ENCODE measurements around the gene HMGB1. TPM values are rescaled to one million over a fixed set of nuclear protein-coding genes. Genes with fewer than 3 reads are reported as not detected.
"Not testable (repeated sequence)": the region's sequence is repeated elsewhere in the genome, so short reads cannot be mapped to it uniquely, and the experiment has no call there.

The HMGB1 gene
- polyA plus RNA-seq, 1 donor: 968 TPM

DNA sequence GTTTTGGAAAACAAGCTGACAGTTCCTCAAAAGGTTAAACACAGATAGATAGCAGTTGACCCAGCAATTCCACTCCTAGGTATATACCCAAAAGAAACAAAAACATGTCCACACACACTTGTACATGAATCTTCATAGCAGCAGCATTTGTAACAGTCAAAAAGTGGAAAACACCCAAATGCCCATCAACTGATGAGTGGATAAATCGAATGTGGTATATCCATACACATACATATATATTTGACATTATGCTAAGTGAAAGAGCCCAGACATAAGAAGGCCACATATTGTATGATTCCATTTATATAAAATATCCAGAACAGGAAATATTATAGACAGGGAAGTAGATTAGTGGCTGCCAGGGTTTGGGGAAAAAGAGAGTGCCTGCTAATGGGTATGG lies 7.9 kb upstream of the HMGB1 start:
- DNase-seq: no peak

DNA sequence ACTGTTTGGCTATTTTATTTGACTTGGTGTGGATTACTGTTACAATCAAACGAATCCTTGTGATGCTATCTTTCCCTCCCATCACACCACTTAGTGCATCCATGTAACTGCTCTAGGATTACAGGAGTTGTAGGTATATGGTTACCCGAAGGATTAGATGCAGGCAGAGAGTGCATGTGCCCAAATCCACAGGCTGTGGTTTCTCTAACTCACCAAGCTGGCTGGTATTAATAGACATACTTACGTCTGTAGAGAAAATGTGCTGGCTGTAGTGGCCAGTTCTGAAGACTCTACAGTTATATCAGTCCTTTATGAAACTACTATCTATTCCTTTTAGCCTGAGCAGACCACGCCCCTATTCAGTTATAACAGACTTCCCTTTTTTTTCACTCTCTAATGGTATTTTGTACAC lies 1.1 kb upstream of the HMGB1 start:
- DNase-seq: no peak

DNA sequence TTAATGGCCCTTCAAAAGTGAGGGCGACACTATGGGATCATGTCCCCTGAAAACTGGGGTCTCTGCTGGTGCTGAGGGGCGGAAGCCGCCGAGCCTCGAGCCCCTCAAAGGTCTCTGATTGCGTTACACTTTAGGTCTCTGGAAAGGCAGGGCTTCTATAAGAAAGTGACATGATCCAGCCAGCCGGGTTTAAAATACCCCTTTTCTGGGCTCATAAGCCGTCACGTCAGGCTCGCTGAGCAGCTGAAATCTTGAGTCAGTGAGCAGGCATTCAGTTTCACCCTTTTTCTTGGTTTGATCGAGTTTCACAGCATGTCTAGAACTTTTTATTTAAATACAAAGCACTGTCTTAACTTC lies 600 bp upstream of the HMGB1 start:
- DNase-seq: peak; percentile 25

DNA sequence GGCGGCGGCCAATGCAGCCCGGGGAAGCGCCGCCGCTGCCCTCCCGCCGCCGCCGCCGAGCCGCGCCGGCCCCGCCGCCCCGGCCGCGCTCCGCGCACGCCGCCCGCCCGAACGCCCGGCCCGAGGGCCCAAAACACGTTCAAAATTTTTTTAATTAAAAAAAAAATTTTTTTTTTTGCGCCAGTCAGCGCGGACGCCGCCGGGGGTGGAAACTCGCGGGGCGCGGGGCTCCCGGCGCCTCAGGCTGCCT lies 468 bp downstream of the HMGB1 start:
- no peak for DNase-seq

DNA sequence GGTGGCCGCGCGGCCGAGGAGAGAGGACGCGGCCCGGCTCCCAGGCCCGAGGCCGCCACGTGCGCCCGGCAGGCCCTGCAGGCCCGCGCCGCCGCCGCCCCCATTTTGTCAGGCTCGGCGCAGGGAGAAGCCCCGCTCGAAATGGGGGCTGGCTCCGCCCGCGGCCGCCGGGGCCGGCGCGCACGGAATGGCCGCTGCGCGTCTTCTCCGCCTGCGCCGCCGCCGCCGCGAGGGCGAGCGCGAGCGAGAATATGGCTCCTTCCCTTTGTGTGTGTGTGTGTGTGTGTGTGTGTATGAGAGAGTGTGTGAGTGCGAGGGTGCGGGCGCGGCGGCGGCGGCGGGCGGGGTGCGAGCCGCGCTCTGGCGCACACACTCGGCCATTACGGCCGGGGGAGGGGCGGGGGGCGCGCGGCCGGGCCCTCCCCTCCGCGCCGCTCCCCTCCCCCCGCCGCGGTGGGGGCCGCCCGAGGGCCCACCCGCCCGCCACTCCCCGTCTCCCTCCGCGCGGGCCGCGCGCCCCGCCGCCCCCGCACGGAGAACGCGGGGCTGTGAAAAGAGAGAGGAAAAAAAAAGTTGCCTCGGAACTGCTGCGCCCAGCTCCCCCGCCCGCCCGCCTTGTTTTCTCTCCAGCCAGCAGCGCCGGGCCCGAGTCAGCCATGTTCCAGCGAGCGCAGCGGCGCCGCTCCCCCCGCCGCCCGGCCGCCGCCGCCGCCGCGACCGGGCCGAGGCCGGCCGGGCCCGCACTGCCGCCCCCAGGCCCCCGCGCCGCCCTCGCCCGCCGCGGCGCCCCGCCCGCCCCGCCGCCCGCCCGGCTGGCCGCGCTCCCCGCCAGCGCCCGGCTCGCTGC lies 1.0 kb downstream of the HMGB1 start:
- peak; percentile 80 for DNase-seq

DNA sequence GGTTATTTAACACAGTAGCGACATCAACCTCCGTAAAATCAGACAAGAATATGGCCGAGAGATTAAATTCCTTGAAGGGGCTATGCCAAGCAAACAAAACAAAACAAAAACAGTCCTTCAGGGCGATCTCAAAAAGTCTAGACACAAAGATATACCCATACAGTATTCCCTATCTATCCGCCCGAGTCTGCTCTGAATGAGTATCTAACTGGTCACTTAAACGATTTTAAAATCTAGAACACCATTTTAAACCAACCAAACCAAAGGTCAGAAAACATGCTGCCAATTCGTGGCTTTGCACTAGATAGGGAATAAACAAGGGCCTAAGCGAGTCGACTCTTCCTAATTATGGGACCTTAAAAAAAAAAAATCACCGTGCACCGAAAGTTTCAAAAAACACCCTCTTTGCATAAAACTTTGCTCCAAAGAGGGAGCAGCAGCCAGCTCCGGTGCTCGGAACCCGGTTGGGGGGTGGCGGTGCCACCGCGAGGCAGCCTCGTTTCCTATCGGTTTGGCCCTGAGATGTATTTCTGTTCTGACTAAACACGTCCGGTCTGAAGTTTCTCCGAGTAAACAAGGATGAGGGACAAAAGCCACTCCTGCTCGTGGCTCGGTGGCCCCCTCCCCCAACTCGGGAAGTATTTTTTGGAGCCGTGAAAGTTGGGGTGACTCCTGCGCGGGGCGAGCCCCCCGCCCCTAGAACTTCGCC lies 1.8 kb downstream of the HMGB1 start:
- DNase-seq: peak; percentile 53

DNA sequence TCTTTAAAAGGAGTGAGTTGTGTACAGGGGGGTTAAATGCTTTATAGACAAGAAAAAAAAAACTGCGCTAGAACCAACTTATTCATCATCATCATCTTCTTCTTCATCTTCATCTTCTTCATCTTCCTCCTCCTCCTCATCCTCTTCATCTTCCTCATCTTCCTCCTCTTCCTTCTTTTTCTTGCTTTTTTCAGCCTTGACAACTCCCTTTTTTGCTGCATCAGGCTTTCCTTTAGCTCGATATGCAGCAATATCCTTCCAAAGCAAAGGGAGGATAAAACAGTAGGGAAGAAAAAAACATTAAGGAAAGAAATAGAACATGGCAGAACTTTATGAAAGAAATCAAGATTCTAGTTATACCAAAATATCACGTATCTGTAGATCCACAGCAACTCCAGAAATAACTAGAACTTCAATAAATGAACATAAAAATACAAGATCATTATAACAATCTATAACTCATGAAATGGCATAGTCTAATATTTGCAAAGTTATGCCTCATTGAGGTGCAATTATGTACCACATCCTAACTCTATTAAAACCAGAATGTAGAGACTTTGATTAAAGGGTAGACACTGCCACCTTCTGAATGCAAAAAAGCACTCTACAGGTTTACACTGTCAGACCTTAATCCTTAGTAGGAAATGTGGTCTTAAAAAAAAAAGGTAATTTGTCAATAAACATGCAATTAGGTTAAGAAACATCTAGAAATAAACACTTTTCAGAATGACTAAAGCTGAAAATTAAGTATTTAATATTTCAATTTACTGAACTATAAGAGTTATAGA lies 4.3 kb downstream of the HMGB1 start:
- peak; percentile 32 for DNase-seq

DNA sequence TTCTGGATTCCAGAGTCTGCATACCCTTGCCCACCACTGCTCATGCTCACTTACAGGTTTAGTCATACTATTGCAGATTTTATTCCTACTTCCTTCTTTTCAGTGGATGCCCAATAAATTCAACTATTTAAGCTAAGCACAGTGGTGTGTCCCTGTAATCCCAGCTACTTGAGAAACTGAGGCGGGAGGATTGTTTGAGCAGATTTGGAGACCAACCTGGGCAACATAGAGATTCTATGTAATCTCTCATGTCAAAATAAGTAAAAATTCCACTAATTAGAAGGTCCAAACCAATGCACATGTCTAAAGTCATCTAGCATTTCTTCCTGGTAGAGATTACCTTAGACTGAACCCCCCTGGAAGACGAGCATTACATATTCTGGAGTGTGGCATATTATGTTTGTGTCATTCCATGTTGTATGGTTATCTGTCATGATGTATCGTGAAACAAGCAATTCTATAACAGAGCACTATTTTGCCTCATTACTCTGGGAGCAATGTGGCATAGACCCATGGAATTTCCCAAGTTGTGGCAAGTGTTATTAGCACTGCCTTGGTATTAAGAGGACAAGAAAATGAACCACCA lies 8.3 kb downstream of the HMGB1 start:
- DNase-seq: no peak

DNA sequence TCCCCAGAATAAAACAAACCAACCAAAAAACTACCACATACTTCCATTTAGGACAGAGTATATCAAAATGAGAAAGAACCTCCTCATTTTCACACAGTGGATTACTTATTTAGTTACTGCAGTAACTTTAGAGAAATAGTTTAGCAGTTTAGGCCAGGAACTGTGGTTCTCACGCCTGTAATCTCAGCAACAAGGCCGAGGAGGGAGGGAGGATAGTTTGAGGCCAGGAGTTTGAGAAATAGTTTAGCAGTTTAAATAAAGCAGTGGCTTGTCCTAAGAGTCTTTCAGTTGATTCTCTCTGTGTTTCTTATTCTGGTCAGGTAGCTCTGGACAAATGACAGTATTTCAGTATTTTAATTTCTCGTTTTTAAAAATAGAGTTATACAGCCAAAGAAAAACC lies 9.4 kb downstream of the HMGB1 start:
- no peak for DNase-seq

DNA sequence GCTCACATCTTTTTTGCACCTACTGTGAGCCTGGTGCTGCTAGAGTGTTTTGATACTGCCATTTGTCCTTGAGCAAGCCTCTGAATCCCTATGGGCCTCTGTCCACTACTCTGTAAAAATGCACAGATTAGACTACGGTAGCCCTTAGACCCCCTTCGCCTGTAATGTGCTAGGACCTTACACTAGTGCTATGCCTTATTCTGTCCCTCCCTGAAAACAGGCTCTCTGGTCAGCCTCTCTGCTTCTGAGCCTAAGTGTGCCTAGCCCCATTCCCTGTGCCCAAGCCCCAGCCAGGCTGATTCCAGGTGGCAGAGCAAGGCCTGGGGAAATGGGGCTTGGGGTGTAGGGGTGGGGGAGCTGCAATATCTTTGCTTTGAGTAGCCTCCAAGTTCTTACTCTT lies 10.7 kb downstream of the HMGB1 start:
- no peak for DNase-seq

DNA sequence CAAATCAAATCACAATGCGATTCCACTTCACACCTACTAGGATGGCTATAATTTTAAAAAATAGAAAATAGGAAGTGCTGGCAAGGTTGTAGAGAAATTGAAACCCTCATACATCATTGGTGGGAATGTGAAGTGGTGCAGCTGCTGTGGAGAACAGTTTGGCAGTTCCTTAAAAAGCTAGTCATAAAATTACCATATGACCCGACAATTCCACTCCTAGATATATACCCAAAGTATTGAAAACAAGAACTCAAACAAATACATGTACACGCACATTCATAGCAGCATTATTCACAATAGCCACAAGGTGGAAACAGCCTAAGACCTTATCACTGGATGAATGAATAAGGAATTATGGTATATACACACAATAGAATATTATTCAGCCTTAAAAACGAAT lies 12.0 kb downstream of the HMGB1 start:
- no peak for DNase-seq

DNA sequence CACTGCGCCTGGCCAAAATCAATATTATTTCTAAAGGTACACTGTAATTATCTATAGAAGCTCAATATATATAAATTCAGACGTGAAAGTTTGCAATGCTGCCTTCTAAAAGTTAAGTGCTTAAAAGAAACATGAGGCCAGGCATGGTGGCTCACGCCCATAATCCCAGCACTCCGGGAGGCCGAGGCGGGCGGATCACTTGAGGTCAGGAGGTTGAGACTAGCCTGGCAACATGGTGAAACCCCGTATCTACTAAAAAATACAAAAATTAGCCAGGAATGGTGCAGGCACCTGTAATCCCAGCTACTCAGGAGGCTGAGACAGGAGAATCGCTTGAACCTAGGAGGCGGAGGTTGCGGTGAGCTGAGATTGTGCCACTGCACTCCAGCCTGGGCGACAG lies 14.3 kb downstream of the HMGB1 start:
- not testable (repeated sequence) for DNase-seq

DNA sequence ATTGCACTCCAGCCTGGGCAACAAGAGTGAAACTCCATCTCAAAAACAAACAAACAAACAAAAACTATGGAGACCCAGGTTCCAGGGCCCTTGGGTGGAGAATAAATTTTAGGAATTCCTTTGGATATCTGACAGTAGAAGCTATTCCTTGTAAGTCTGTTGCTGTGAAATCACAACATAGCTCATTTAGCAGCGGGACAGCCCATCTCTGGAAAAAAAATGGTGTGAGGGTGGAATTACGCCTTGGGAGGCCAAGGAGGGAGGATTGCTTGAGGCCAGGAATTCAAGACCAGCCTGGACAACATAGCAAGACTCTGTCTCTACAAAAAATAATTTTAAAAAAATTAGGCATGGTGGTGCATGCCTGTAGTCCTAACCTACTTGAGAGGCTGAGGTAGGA lies 15.7 kb downstream of the HMGB1 start:
- DNase-seq: no peak

DNA sequence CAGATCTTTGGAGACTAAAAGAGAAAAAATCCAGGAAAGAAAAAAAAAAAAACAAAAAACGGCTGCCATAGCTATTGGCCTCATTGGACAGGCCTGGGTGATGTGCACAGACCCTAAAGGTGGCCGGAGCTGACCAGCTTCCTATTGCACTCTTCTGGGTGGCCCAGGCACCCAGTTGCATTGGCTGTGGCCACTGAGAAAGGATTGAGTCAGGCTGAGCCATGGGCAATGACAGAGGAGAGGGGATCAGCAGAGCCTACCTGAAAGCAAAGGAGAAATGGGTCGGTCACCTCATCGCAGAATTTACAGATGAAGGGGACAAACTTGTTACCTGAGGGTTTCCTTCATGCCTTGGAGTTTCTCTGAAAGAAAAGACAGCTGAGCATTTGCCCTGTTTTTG lies 17.3 kb downstream of the HMGB1 start:
- no peak for DNase-seq

DNA sequence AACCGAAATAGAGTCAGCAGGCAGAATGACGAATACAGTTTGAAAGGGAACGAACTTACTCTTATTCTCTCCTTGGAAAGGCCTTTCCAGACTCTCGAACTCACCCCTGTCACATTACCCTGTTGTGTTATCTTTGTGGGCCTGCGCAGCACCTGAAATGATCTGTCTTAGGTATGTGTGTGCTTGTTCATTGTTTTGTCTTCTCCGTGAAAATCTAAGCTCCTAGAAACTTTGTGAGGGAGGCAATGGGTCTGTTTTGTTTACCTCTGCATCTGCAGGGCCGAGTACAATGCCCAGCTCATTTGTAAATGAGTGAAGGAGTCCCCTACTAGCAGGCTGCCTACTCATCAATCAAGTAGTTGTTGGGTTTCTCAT lies 19.6 kb downstream of the HMGB1 start:
- no peak for DNase-seq

DNA sequence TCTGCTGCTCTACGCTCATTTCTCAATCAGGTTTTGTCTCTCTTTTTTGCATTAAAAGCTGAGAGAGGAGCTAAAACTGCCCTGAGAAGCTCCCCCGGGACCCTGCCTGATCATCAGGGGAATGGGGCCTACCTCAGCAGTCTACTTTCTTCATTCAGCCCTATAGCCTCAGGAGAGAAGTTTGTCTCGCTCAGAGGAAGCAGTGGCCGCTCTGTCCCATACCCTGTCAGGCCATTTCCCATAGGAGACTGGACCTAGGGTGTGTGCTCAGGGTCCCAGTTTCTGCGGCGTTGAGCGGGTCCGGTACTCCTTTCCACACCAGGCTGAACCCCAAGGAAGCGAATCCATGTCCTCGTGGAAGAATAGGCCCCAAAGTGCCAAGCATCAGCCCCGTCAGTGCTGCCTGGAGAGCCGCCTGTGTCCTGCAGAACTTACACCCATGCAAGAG lies 21.8 kb downstream of the HMGB1 start:
- DNase-seq: no peak

DNA sequence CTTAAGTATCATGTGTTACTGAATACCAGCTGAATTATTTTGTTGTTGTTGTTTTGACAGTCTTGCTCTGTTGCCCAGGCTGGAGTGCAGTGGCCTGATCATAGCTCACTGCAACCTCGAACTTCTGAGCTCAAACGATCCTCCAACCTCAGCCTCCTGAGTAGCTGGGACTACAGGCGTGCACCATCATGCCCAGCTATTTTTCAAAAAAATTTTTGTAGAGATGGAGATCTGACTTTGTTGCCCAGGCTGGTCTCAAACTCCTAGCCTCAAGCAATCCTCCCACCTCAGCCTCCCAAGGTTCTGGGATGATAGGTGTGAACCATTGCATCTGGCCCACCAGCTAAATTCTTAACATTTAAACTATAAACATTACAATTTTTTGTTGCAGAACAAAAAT lies 22.2 kb downstream of the HMGB1 start:
- DNase-seq: not testable (repeated sequence)

DNA sequence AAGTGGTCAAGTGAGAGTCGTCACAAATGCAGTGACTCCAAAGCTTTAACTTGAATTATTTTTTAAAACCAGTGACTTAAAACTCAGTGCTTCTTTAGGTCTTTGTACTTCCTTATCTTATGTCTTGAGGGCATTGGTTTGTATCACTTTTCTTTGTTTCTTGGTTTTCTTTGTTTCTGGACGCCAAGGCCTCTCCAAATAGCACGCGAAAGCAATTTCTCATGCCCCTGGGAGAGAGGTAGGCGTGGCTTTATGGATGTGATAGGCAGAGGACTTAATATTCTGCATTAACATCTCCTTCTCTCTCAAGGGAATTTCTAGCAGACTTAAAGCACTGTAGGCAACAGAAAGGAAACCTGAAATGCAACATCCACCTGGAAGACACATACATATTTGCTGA lies 22.8 kb downstream of the HMGB1 start:
- no peak for DNase-seq

DNA sequence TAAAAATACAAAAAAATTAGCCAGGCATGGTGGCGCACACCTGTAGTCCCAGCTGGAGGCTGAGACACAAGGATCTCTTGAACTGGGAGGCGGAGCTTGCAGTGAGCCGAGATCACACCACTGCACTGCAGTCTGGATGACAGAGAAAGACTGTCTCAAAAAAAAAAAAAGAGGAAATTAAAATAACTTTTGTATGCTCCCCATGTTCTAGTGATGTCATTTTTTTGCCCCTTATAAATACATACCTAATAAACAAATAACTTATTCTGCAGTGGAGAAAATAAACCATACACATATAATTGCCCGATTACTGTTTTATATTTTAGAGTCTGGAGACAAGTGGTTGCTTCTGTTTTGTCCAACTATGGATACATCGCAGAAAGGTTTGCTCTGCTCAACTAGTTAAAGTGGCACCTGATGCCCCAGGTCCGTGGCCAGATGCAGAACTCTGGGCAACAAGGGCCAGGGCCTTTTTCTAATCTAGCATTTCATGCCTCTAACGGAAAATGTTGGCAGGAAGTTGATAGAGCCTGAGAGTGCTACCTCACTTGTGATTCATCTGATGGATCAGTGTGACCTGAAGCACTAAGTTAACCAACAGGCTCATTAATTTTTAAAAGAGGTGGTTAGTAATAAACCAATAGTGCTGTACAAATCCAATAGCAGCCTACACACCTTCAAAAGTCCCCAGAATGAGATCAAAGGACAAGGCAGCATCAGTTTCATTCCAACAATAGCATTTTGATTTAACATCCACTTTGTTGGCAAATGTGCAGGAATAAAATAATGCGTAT lies 24.6 kb downstream of the HMGB1 start:
- DNase-seq: no peak

DNA sequence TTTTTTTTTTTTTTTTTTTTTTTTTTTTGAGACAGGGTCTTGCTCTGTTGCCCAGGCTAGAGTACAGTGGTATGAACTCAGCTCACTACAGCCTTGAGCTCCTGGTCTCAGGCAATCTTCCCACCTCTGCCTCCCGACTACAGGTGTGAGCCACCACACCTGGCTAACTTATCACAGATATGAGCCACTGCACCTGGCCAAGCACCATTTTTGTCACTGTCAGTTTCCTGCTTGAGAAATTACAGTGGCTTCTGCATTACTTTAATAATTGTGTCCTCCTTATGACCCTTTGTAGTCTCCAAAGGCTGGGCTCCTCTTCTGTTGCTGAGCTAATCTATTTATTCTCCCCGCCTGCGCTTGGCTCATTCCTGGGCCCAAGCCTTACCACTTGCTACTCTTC lies 27.4 kb downstream of the HMGB1 start:
- DNase-seq: no peak

DNA sequence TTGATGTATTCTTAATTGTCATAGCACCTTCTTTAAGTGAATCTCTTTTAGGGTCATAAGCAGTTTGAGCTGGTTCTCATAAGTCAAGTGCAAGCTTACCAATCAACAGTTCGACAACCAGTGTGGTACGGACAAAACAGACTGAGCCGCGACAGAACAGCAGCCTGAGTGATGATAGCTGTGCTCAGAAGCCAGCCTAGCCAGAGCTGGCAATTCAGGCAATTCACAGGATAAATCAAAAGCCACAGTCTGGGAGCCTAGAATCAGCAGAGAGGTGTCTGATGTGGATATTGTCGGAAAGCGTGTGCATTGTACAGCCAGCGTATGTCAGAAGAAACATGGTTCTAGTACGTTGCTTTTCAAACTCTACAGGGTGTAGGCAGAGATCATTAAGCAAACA lies 28.6 kb downstream of the HMGB1 start:
- no peak for DNase-seq

DNA sequence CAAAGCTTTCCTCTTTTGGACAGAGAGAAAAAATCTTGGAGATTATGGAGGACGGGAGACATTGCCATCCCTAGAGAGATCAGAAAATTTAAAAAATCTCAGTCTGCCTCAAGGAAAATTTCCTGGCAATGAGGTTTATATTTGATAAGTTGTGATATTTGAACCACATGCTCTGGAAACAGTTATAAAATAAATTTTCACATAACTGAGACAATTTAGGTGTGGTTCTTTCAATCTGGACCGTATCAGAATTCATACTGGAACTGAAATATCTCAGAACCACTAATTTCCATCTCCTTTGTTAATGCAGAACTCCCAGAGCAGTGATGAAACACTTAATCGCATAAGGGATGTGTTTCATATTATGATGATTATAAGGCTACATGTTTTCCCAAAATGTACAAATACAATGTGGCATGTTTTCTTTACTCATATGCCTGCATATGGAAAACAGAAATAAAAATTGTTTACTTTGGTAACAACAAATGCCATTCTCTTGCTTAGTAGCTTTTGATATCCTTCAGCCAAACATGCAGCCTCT lies 29.8 kb downstream of the HMGB1 start:
- no peak for DNase-seq

All from left kidney (tissue), 2 donors.